Hepatocyte (in vitro differentiated cells): ENCODE data around the gene GMPS.

Experiments used
- CTCF ChIP-seq: fragments of 200-600 bp; sonication (generic); IDR thresholded peaks from 2 replicates; pipeline ENCODE4 v1.5.1; 2016; ENCODE audit warnings: antibody characterized with exemption, mild to moderate bottlenecking; ENCODE audit not compliant: poor library complexity
- EZH2 ChIP-seq: fragments of 200-600 bp; sonication (generic); IDR thresholded peaks from 2 replicates; pipeline ENCODE4 v1.6.1; 2016; ENCODE audit warnings: antibody characterized with exemption, mild to moderate bottlenecking, borderline replicate concordance

GRCh38 chr3:155885292-155885691 lies 14.8 kb downstream of the GMPS start:
- TF ChIP-seq CTCF (no peak), EZH2 (no peak)
